Activated T-helper 1 cell treated with Interleukin-2 at 50 U/mL for 16 hours (primary cell): ENCODE data around the gene IQCE.
"Not testable (repeated sequence)": the region's sequence is repeated elsewhere in the genome, so short reads cannot be mapped to it uniquely, and the experiment has no call there.

Source experiments
- DNase-seq: peaks from one replicate; pipeline ENCODE4 v3.0.0-alpha.2; 2020; ENCODE audit warnings: low read depth

IQCE gene

GRCh38 chr7:2576742-2577491 lies 18.1 kb downstream of the IQCE start:
- DNase-seq: no peak

- DNase-seq: no peak
Observed at GRCh38 chr7:2577914-2578680, 19.3 kb downstream of the IQCE start.

- DNase-seq: no peak
Observed at GRCh38 chr7:2580636-2581035, 21.9 kb downstream of the IQCE start.

GRCh38 chr7:2582006-2582735 lies 23.4 kb downstream of the IQCE start:
- DNase-seq: no peak

GRCh38 chr7:2583798-2584580 lies 25.2 kb downstream of the IQCE start:
- no peak for DNase-seq

- DNase-seq: no peak
Observed at GRCh38 chr7:2585446-2585845, 26.7 kb downstream of the IQCE start.

- DNase-seq: no peak
Observed at GRCh38 chr7:2586326-2587020, 27.7 kb downstream of the IQCE start.

- no peak for DNase-seq
Observed at GRCh38 chr7:2587134-2587533, 28.4 kb downstream of the IQCE start.

GRCh38 chr7:2587778-2588177 lies 29.0 kb downstream of the IQCE start:
- no peak for DNase-seq

- DNase-seq: no peak
Observed at GRCh38 chr7:2589341-2589740, 30.6 kb downstream of the IQCE start.

GRCh38 chr7:2589941-2590340 lies 31.2 kb downstream of the IQCE start:
- not testable (repeated sequence) for DNase-seq

GRCh38 chr7:2592375-2592865 lies 33.6 kb downstream of the IQCE start:
- no peak for DNase-seq

GRCh38 chr7:2593036-2593727 lies 34.4 kb downstream of the IQCE start:
- DNase-seq: no peak

GRCh38 chr7:2594599-2594998 lies 35.8 kb downstream of the IQCE start:
- DNase-seq: no peak

GRCh38 chr7:2595258-2595860 lies 36.6 kb downstream of the IQCE start:
- DNase-seq: no peak

- no peak for DNase-seq
Observed at GRCh38 chr7:2596464-2597272, 37.9 kb downstream of the IQCE start.

- DNase-seq: no peak
Observed at GRCh38 chr7:2597273-2597640, 38.5 kb downstream of the IQCE start.

GRCh38 chr7:2598154-2598823 lies 39.5 kb downstream of the IQCE start:
- no peak for DNase-seq

- no peak for DNase-seq
Observed at GRCh38 chr7:2601065-2601464, 42.3 kb downstream of the IQCE start.
